CD14-positive monocyte (primary cell): Measurements from ENCODE around the gene SAMD5. TPM values are rescaled to one million over a fixed set of nuclear protein-coding genes. Genes with fewer than 3 reads are reported as not detected.

Experiments
- DNase-seq, 3 donors: peaks; one replicate each; pipeline ENCODE4 v3.0.0-alpha.2; 2011 to 2022
- H2AFZ ChIP-seq: 2 replicates; pipeline ENCODE4 v1.6.0; 2012; ENCODE audit warnings: mild to moderate bottlenecking, low read depth, low read length, inconsistent platforms; ENCODE audit not compliant: insufficient read depth, poor library complexity, severe bottlenecking
- H3K27ac ChIP-seq, 2 donors: 1 replicate in 1 of 2; 2 replicates in 1 of 2; pipeline ENCODE4 v1.5.1; 2012 to 2013; ENCODE audit warnings: low read length in 2 of 2, control low read depth in 1 of 2, inconsistent platforms in 1 of 2, low read depth in 1 of 2, mild to moderate bottlenecking in 1 of 2
- H3K27me3 ChIP-seq, 2 donors: one replicate each; pipeline versions ENCODE4 v1.6.0 to v1.6.1; 2011 to 2013; ENCODE audit warnings: low read length in 2 of 2; ENCODE audit not compliant: control insufficient read depth in 2 of 2, insufficient read depth in 2 of 2
- H3K36me3 ChIP-seq, 2 donors: replicated peaks in 1 of 2; 1 replicate in 1 of 2; 2 replicates in 1 of 2; pipeline versions ENCODE4 v1.5.1 to v1.6.1; 2012 to 2013; ENCODE audit warnings: low read length in 2 of 2, control low read depth in 1 of 2, inconsistent platforms in 1 of 2, mild to moderate bottlenecking in 1 of 2; ENCODE audit not compliant: insufficient read depth in 2 of 2, control insufficient read depth in 1 of 2
- H3K4me1 ChIP-seq, 2 donors: 1 replicate in 1 of 2; 2 replicates in 1 of 2; pipeline versions ENCODE4 v1.5.1 to v1.6.1; 2012 to 2013; ENCODE audit warnings: low read length in 2 of 2, control low read depth in 1 of 2, inconsistent platforms in 1 of 2, mild to moderate bottlenecking in 1 of 2, moderate library complexity in 1 of 2; ENCODE audit not compliant: insufficient read depth in 2 of 2, control insufficient read depth in 1 of 2
- H3K4me2 ChIP-seq: replicated peaks from 2 replicates; pipeline ENCODE3; 2012; ENCODE audit warnings: low read length, moderate library complexity, mild to moderate bottlenecking; ENCODE audit not compliant: poor library complexity, severe bottlenecking; ENCODE audit errors: extremely low read depth
- H3K4me3 ChIP-seq, 3 experiments: fragments of 200-600 bp in 1 of 3; sonication (generic) in 1 of 3; replicated peaks in 1 of 3; 1 replicate in 2 of 3; 2 replicates in 1 of 3; pipeline ENCODE4 v1.5.1; 2011 to 2013; ENCODE audit warnings: low read length in 3 of 3, mild to moderate bottlenecking in 3 of 3, control low read depth in 2 of 3, low read depth in 2 of 3, inconsistent platforms in 1 of 3, moderate library complexity in 1 of 3
- H3K79me2 ChIP-seq: 2 replicates; pipeline ENCODE4 v1.6.0; 2012; ENCODE audit warnings: mild to moderate bottlenecking, control low read depth, inconsistent platforms, low read length, moderate library complexity; ENCODE audit not compliant: insufficient read depth
- H3K9ac ChIP-seq: 2 replicates; pipeline ENCODE4 v1.6.0; 2017; ENCODE audit warnings: low read length, mild to moderate bottlenecking; ENCODE audit not compliant: insufficient read depth, poor library complexity, severe bottlenecking
- H3K9me3 ChIP-seq, 2 donors: replicated peaks in 1 of 2; 1 replicate in 1 of 2; 2 replicates in 1 of 2; pipeline versions ENCODE4 v1.5.1 to v1.6.1; 2012 to 2013; ENCODE audit warnings: low read length in 2 of 2, control low read depth in 1 of 2; ENCODE audit not compliant: control insufficient read depth in 1 of 2, insufficient read depth in 1 of 2
- H4K20me1 ChIP-seq: 2 replicates; pipeline ENCODE4 v1.6.0; 2012; ENCODE audit warnings: mild to moderate bottlenecking, low read length, control low read depth, moderate library complexity; ENCODE audit not compliant: insufficient read depth
- H3K27ac Mint-ChIP-seq, 7 donors: one replicate each; pipeline ENCODE4 v1.8.0; 2020; ENCODE audit warnings: mild to moderate bottlenecking in 7 of 7, mixed read lengths in 7 of 7, moderate library complexity in 6 of 7, inconsistent platforms in 2 of 7
- H3K27me3 Mint-ChIP-seq, 3 donors: one replicate each; pipeline ENCODE4 v1.8.0; 2021 to 2022; ENCODE audit warnings: low read depth in 3 of 3, mild to moderate bottlenecking in 3 of 3, mixed read lengths in 3 of 3, moderate library complexity in 3 of 3, inconsistent platforms in 1 of 3
- H3K36me3 Mint-ChIP-seq, 2 donors: one replicate each; pipeline ENCODE4 v1.8.0; 2020; ENCODE audit warnings: mixed read lengths in 2 of 2, inconsistent platforms in 1 of 2, mild to moderate bottlenecking in 1 of 2
- H3K4me1 Mint-ChIP-seq: one replicate; pipeline ENCODE4 v1.8.0; 2020; ENCODE audit warnings: mild to moderate bottlenecking, mixed read lengths
- H3K4me3 Mint-ChIP-seq, 2 donors: one replicate each; pipeline ENCODE4 v1.8.0; 2020; ENCODE audit warnings: mild to moderate bottlenecking in 2 of 2, mixed read lengths in 2 of 2, moderate library complexity in 1 of 2
- H3K9me3 Mint-ChIP-seq, 7 donors: one replicate each; pipeline ENCODE4 v1.8.0; 2020 to 2022; ENCODE audit warnings: mixed read lengths in 7 of 7, mild to moderate bottlenecking in 6 of 7, moderate library complexity in 6 of 7, inconsistent platforms in 2 of 7
- CTCF ChIP-seq: fragments of 200-600 bp; IDR thresholded peaks from one replicate; pipeline ENCODE4 v1.8.0; 2022; ENCODE audit warnings: antibody characterized with exemption, mild to moderate bottlenecking
- WGBS: methylation state at CpG from one replicate; pipeline ENCODE4 v1.1.5; 2013; ENCODE audit warnings: missing lambda C conversion rate; ENCODE audit not compliant: insufficient coverage; 5-methylcytosine and 5-hydroxymethylcytosine counted together
- intact Hi-C, 2 donors: fragments of 100-400 bp; cut with micrococcal nuclease; formaldehyde crosslinking; loops; one replicate each; pipeline versions ENCODE4 v1.15.0 to v1.15.1; 2023
- polyA plus RNA-seq, 3 donors: library from polyadenylated mRNA; depleted of rRNA in 1 of 3; unstranded in 2 of 3; stranded (reverse) in 1 of 3; fragments of 300-500 nt in 2 of 3; fragments of >200 nt in 1 of 3; fragmentation: Illumina TruSeq in 2 of 3; gene quantifications; 1 replicate in 2 of 3; 2 replicates in 1 of 3; pipeline ENCODE4 v1.2.3, GENCODE V29; 2012 to 2021

The SAMD5 gene
- polyA plus RNA-seq, 3 donors = not detected

GRCh38 chr6:147544420-147544819, 35.9 kb downstream of the SAMD5 start:
- Histone ChIP-seq H4K20me1 (no peaks in the 10 kb centered on the region), H3K9ac (no peak overlapping the region), H3K4me1 (no peaks in the 10 kb centered on the region), H3K9me3 (peaks cover 0 to 6% of the 10 kb centered on the region in 2 donors), H3K79me2 (no peaks in the 10 kb centered on the region), H3K27me3 (no peaks in the 10 kb centered on the region), H3K4me3 (no peak overlapping the region), H3K27ac (no peak overlapping the region), H3K4me2 (no peak overlapping the region), H2AFZ (no peak overlapping the region), H3K36me3 (no peaks in the 10 kb centered on the region)
- Mint-ChIP-seq H3K4me1 (no peaks in the 10 kb centered on the region), H3K27ac (no peak overlapping the region), H3K4me3 (no peak overlapping the region), H3K9me3 (peaks cover 2 to 14% (median 9%) of the 10 kb centered on the region in 7 donors), H3K27me3 (peaks cover 2 to 6% (median 2%) of the 10 kb centered on the region in 3 donors), H3K36me3 (no peaks in the 10 kb centered on the region)
- no peak for TF ChIP-seq CTCF
- no CpG with 5 or more reads among the region's 2 CpGs for WGBS
- intact Hi-C loops = no loop called here
- DNase-seq = no peak

DNA sequence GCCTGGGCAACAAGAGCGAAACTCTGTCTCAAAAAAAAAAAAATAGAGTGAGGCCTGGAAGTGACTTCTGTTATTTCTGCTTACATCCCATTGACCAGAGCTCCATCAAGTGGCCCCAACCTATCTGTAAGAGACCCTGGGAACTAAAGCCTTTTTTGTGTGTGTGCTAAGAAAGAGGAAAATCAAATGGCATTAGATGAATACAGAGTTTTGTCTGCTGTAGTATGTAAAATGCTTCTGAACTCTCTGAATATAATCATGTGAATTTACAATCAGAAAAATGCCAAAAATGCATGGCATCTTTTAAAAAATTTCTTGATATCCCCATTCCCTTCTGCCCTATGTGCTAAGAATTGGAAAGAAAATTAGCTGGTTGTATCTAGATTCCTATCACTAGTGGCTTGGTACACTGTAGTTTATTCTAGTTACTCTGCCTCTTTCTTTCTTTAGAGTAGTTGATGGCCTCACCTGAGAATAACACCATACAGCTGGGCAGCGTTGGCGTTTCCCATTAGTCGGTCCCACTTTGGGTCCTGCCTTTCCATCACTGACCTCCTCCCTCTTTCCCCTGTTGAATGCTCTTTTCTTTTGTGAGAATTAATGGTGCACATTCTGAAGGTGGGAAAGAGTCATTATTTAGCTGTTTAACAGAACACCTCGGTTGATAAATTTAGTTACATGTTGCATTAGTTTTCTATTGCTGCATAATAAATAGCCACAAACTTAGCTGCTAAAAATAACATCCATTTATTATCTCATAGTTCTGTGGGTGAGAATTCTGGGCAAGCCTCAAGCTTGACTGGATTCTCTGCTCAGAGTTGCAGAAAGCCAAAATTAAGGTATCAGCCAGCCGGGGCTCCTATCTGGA, 38.2 kb downstream of the SAMD5 start:
- Histone ChIP-seq H3K36me3 (no peaks in the 10 kb centered on the region), H3K9ac (no peak overlapping the region), H2AFZ (no peak overlapping the region), H3K4me3 (no peak overlapping the region), H3K79me2 (no peaks in the 10 kb centered on the region), H3K27ac (no peak overlapping the region), H4K20me1 (no peaks in the 10 kb centered on the region), H3K27me3 (no peaks in the 10 kb centered on the region), H3K9me3 (peaks cover 0 to 5% of the 10 kb centered on the region in 2 donors), H3K4me2 (no peak overlapping the region), H3K4me1 (no peaks in the 10 kb centered on the region)
- Mint-ChIP-seq H3K27me3 (peaks cover 4 to 11% (median 8%) of the 10 kb centered on the region in 3 donors), H3K9me3 (peaks cover 0 to 8% (median 5%) of the 10 kb centered on the region in 7 donors), H3K4me3 (no peak overlapping the region), H3K27ac (no peak overlapping the region), H3K36me3 (no peaks in the 10 kb centered on the region), H3K4me1 (no peaks in the 10 kb centered on the region)
- DNase-seq = no peak
- no peak for TF ChIP-seq CTCF
- 100% methylated on average over 1 of the region's 6 CpGs for whole genome bisulfite sequencing
- intact Hi-C loops = no loop called here
